ENCODE results near the gene KLF6.

The KLF6 gene

DNA sequence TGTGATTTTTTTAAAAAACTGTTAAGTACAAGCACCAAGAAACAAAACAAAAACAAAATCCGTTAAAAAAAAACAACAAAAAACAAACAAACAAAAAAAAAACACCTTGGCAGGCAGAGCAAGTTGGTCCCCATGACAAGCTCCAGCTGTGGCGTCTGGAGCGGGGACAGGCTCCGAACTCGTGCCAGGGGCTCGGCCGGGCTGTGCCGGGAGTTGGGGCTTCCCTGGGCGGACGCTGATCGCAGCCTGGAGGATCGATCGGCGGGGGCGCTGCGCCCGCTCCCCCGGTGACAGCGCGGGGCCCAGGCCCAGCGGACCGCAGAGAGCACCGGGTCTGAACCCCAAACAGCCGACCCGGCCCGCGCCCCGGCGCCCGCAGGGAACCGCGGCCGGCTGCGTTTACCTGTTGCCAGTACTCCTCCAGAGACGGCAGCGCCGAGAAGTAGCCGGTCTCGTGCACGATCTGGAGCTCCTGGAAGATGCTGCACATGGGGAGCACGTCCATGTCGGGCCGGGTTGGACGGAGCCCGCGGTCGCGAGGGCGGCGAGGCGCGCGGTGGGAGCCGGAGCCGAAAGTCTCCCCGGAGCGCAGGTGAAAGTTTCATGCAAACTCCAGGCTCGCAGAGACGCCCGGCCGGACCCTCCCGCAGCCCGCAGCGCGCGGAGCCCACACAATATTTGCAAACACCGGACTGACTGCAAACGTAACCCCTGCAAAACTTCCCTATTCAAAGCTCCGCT, at the start of gene KLF6:
KLF6 (minus strand) TSS at position 700 of the 741 bp plus-strand sequence; CDS start at position 505, 195 bp downstream.
- DNase-seq = no peak

- DNase-seq = no peak
Measured at GRCh38 chr10:3834404-3834803, 49.4 kb upstream of the KLF6 start.

- DNase-seq = no peak
Measured at GRCh38 chr10:3833046-3833445, 48.0 kb upstream of the KLF6 start.

GRCh38 chr10:3832022-3832786, 47.2 kb upstream of the KLF6 start:
- no peak for DNase-seq

DNA sequence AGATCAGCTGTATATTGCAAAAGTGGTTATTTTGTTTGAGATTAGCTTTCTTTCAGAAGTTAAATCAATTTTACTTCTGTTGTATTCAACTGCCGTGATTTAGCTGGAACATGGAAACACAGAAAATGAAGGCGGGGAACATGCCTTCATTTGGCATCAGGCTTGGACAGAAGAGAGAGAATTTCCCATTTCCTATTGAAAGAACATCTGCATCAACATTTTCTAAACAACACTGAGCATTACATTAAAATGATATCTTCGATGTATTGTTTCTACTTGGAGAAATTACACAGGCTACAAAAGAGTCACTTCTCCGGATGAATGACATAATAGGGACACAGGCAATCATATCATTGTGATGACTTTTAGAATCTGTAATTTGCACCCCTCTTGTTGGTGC, 46.6 kb upstream of the KLF6 start:
- DNase-seq = no peak

DNA sequence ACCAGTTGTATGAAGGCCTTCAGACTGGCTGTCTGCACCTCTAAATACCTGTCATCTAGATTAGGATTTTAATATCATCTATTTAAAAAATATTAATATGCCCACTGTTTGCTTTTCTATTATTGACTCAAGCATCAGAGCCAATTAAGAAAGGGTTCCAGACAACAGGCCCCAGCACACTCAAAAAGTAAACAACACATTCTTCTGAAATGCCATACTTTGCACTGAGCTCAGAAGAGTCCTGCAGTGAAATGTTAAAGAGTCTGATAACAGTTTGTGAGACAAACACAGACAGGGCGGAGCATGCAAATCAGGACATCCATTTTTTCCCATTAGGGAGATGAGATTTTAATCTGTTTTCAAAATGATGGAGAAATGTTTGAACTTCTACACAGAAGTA, 45.9 kb upstream of the KLF6 start:
- no peak for DNase-seq

DNA sequence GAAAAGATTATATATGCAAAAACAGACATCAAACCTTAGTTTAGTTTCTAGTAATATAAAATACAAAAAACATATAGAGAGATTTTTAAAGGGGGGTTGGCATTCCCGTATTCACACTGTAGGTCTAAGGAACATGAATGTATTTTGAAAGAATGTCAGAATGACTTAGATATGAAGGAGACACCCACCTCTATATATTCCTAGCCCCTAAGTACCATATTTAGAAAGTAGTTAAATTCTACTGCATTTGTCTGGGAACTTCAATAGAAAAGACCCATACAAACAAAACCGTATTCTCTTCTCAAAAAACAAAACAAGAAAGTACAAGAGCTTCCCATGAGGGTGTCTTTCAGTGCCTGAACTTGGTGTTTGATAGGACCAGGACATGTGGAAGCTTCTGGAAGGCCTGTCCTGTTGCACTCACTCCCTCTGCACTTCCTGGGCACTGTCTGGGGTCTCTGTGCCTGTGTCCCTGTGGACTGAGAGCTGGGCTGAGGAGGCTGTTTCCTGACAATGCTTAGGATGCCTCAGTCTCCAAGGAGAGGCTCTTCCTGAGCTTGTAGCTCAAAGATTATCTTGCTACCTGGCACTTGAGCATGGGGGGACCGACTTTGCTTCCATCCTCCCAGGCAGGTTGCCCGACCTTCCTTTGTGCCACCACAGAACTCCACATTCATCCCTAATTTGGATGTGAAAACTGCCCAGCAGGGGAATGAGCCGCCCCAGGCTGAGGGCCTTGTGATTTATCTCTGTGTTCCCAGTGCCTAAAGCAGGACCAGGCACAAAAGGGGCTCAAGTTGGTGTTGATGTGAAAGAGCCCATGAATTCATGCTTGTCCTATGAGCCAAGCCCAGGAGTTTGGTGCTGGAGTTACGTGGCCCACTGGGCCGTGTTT, 44.4 kb upstream of the KLF6 start:
- no peak for DNase-seq

DNA sequence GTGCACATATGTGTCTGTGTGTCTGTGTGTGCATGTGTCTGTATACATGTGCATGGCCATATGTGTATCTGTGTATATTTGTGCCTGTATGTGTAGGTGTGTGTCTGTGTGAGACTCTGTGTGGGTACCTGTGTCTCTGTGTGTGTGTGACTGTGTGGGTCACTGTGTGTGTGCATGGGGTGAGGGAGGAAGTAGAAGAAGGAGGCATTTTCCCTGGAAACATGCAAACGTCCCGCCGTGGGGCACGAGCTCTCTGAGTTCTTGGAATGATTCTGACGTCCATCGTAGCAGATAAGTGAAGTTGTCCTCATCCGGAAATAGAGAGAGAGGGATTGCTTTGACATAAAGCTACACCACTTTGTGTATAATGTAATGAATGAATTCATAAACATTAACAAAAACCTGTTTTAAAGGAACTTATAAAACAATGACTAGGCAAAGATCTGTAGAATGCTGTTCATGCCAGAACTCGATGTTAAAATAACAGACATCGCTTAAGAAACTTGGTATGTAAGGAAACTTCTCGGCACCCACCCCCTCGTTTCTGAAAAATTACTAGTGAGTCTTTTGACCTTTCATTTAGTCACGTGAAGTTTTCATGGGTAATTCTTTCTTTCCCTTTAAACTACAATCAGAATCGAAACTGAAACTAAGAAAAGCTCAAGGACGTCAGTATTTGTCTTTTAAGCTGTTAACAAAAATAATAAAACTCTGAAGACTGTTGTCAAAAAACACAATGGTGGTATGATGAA, 43.6 kb upstream of the KLF6 start:
- peak; percentile 52 for DNase-seq

GRCh38 chr10:3827768-3828403, 42.9 kb upstream of the KLF6 start:
- DNase-seq = no peak

GRCh38 chr10:3827266-3827665, 42.3 kb upstream of the KLF6 start:
- DNase-seq = no peak

DNA sequence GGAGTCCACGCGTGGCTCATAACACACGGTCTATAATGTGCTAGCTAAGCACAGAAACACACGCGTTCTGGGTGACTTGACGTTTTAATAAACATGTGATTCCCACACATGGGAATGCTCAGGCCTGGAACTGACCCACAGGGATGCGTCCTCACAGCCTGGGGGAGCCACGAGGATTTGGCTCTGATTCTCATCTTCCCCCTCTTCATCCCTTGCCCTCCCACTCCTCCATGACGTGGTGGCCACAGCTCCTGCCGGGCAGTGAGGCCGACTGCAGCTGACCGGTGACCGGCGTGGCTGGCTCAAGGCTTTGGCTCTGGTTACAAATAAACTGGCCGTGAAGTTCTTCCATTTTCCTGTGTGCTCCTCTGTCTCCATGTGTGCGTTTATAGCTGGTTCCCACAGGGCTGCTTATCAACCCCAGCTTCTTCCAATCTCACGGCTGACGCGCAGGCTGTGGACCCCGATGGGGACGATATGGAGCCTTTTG, 40.9 kb upstream of the KLF6 start:
- DNase-seq = no peak

DNA sequence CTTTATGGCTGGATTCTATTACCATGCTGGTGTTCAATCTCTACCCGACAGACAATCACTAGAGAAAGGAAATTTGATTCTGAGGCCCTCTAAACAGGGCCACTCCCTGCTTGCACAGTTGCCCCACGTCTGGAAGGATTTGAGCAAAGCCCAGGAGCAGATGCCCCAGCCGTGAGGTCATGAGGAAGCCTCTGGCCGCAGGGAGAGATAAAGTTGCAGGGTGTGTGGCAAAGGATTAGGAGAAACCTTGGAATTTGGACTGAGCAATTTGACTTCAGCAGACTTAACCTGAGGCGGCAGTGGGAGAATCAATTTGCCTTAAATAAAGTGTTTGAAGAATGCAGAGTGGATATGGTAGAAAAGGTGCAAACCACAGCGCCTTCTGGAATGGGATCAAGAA, 40.2 kb upstream of the KLF6 start:
- peak; percentile 75 for DNase-seq

- no peak for DNase-seq
Measured at GRCh38 chr10:3822541-3823330, 37.7 kb upstream of the KLF6 start.

DNA sequence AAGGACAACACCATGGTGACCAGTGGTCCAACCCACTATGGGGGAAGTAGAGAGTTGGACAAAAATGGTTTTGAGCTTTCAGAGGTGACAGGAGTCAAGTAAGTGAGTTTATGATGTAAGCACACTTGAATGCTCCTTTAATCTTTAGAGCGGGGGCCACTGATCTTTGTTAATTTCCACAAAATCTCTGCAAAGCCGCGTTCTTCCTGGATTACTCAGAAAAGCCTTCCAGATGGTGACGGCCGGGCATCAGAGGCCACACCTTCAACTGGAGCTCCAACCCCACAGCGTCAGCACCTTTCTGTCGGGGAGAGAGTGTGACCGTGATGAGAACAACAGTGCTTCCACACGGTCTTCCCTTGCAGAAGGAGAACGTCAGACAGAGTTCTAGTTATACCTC, 35.2 kb upstream of the KLF6 start:
- no peak for DNase-seq

- DNase-seq = no peak
Measured at GRCh38 chr10:3816995-3817394, 32.0 kb upstream of the KLF6 start.

DNA sequence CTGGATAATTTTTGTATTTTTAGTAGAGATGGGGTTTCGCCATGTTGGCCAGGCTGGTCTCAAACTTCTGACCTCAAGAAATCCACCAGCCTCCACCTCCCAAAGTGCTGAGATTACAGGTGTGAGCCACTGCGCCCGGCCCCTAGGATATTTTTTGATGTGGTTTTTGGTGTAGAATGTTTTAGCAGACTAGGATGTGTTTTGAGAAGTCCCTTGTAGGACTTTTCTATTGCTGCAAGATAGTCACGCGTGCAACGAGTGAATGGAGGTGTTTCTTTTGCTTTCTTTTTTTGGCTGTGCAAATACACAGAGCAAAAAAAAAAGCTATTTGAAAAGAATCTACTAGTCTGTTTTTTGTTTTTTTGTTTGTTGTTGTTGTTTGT, 29.8 kb upstream of the KLF6 start:
- no peak for DNase-seq

DNA sequence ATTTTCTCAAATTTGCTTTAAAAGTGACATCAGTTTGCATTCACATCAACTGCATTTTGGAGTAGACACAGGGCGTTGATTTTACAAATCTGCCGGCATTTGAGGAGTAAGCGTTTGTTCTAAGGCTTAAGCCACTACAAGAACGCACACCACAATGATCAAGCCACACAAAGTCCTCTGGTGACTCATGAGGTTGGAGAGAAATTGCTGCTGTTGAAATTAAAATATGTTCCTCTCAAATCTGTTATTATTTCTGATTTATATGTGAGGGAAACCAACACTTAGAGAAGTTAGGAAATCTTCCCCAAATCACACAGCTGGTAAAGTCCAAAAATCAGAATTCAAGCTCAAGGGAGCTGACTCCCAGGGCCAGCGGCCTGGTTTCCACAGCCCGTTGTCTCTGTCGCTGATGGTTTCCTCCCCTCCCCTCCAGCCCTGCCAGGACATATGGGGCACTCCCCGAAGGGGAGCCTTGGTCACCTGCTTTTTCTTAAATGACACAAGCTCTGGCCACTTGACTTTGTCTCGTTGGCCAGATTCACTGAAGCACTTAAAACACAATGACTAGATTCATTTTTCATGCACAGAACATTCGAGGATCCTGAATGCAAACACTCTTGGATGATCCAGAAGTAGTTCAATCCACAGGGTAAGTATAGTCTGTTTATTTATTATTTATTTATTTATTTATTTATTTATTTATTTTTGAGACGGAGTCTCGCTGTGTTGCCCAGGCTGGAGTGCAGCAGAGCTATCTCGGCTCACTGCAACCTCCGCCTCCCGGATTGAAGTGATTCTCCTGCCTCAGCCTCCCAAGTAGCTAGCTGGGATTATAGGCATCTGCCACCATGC, 29.2 kb upstream of the KLF6 start:
- DNase-seq = no peak

DNA sequence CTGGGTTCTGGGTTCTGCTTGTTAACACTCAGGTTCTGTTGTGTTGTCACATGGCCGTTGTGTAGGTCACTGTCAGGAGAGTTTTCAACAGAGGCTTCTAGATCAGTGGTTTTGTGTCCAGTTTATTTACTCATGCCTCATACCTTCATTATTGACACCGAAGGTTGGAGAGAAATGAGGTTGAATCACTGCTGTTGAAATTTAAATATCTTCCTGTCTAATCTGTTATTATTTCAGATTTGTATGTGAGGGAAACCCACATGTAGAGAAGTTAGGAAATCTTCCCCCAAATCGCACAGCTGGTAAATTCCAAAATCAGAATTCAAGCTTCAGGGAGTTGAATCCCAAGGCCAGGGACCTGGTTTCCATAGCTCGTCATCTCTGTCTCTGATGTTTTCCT, 28.3 kb upstream of the KLF6 start:
- DNase-seq = no peak

- DNase-seq = no peak
Measured at GRCh38 chr10:3812141-3812540, 27.1 kb upstream of the KLF6 start.

- no peak for DNase-seq
Measured at GRCh38 chr10:3811291-3811870, 26.4 kb upstream of the KLF6 start.

All from amniotic stem cell (primary cell).